SU-DHL-6 (cell line): ENCODE data around the gene TTLL8.

Source experiments
- CTCF ChIP-seq: fragments of 200-600 bp; sonication (generic); IDR thresholded peaks from one replicate; pipeline ENCODE4 v1.5.1; 2017; ENCODE audit warnings: antibody characterized with exemption, mild to moderate bottlenecking, low read length, moderate library complexity; ENCODE audit not compliant: insufficient read depth, poor library complexity, severe bottlenecking
- EZH2phosphoT487 ChIP-seq: fragments of 200-600 bp; sonication (generic), shearing (Covaris generic); conservative IDR thresholded peaks from 2 replicates; pipeline ENCODE4 v1.6.1; 2018; ENCODE audit warnings: mild to moderate bottlenecking, antibody characterized with exemption, low read length, moderate library complexity, mixed read lengths

- TF ChIP-seq CTCF (no peak), EZH2phosphoT487 (no peak)
Observed at GRCh38 chr22:50018608-50019285, 39.4 kb downstream of the TTLL8 start.
